Lower leg skin (tissue), 4 donors: Measurements from ENCODE around the gene OR5T2. TPM values are rescaled to one million over a fixed set of nuclear protein-coding genes. Genes with fewer than 3 reads are reported as not detected.
"Not testable (repeated sequence)": the region's sequence is repeated elsewhere in the genome, so short reads cannot be mapped to it uniquely, and the experiment has no call there.

ENCODE experiments used
- DNase-seq, 2 donors: peaks; one replicate each; pipeline ENCODE4 v3.0.0-alpha.2; 2019; ENCODE audit warnings: low spot score in 2 of 2
- H3K4me3 ChIP-seq: fragments of 200-600 bp; sonication (generic); 2 replicates; pipeline ENCODE4 v1.5.1; 2017; ENCODE audit warnings: mild to moderate bottlenecking, low read depth; ENCODE audit not compliant: poor library complexity, severe bottlenecking
- CTCF ChIP-seq, 3 donors: fragments of 450-650 bp; IDR thresholded peaks; one replicate each; pipeline ENCODE4 v1.5.1; 2016; ENCODE audit warnings: antibody characterized with exemption in 3 of 3, mild to moderate bottlenecking in 3 of 3, moderate library complexity in 2 of 3
- POLR2A ChIP-seq, 2 donors: fragments of 450-650 bp; IDR thresholded peaks; one replicate each; pipeline ENCODE4 v1.6.1; 2016 to 2017; ENCODE audit warnings: antibody characterized with exemption in 2 of 2, mild to moderate bottlenecking in 1 of 2, moderate library complexity in 1 of 2
- WGBS, 2 donors: methylation state at CpG; one replicate each; pipeline ENCODE4 v1.1.5; 2018; 5-methylcytosine and 5-hydroxymethylcytosine counted together
- intact Hi-C: fragments of 100-400 bp; cut with DNase I; formaldehyde crosslinking; loops from one replicate; pipeline ENCODE4 v1.15.0; 2023; ENCODE audit warnings: low total_unique reads
- total RNA-seq, 4 donors: library from RNA; depleted of rRNA; stranded (reverse); fragments of >200 nt; gene quantifications; one replicate each; pipeline ENCODE4 v1.1.0, GENCODE V29; 2016

OR5T2 gene
- total RNA-seq: not detected

GRCh38 chr11:56234155-56234554, at the start of gene OR5T2:
TSS of gene OR5T2 (minus strand) at chr11:56234255. CDS start at chr11:56233062, 1,193 bp downstream.
- intact Hi-C loops: no loop called here
- H3K4me3 ChIP-seq: no peak within 1 kb of the TSS
- 48 to 60% methylated on average over 1 of the region's 1 CpG for WGBS, 2 donors
- DNase-seq: no peak
- TF ChIP-seq CTCF (IDR thresholded peaks at IDR 0.05) (no peak), POLR2A (IDR thresholded peaks at IDR 0.05) (no peak)

- no peak for DNase-seq
- intact Hi-C loops: no loop called here
- TF ChIP-seq CTCF (IDR thresholded peaks at IDR 0.05): no peak
- no peak for TF ChIP-seq POLR2A (IDR thresholded peaks at IDR 0.05)
- H3K4me3 ChIP-seq: no peak within 1 kb of the TSS
Observed at GRCh38 chr11:56273854-56274253, 39.8 kb upstream of the OR5T2 start, which contains the start of gene OR5T1. TSS of gene OR5T1 (plus strand) at chr11:56274154. CDS start at chr11:56275639, 1,485 bp downstream.

GRCh38 chr11:56271092-56271491, 37.0 kb upstream of the OR5T2 start:
- WGBS, 2 donors: 42% methylated on average over 3 of the region's 3 CpGs
- DNase-seq: no peak
- H3K4me3 ChIP-seq: no peak overlapping the region
- TF ChIP-seq CTCF (IDR thresholded peaks at IDR 0.05) (no peak), POLR2A (IDR thresholded peaks at IDR 0.05) (no peak)
- intact Hi-C loops: no loop called here

- no peak within 1 kb of the TSS for H3K4me3 ChIP-seq
- intact Hi-C loops: no loop called here
- TF ChIP-seq CTCF (IDR thresholded peaks at IDR 0.05) (no peak), POLR2A (IDR thresholded peaks at IDR 0.05) (no peak)
- DNase-seq: no peak
Observed at GRCh38 chr11:56251954-56252353, 17.9 kb upstream of the OR5T2 start, which contains the start of gene OR5T3. TSS of gene OR5T3 (plus strand) at chr11:56252254. CDS start at chr11:56252254, 0 bp downstream.

GRCh38 chr11:56219735-56220134, 14.3 kb downstream of the OR5T2 start:
- WGBS, 2 donors: 79 to 92% methylated on average over 5 of the region's 5 CpGs
- DNase-seq, intact Hi-C loops, H3K4me3 ChIP-seq: not testable (repeated sequence)

GRCh38 chr11:56214537-56214936, 19.5 kb downstream of the OR5T2 start:
- WGBS, 2 donors: 40 to 51% methylated on average over 2 of the region's 2 CpGs
- intact Hi-C loops: no loop called here
- TF ChIP-seq CTCF (IDR thresholded peaks at IDR 0.05) (no peak), POLR2A (IDR thresholded peaks at IDR 0.05) (no peak)
- DNase-seq: no peak
- H3K4me3 ChIP-seq: no peak overlapping the region
